ENCODE results near the gene FLYWCH1. TPM values are rescaled to one million over a fixed set of nuclear protein-coding genes. Genes with fewer than 3 reads are reported as not detected.

Gene FLYWCH1
- total and polyA plus RNA-seq, 2 donors (not counting 1 experiment from before 2014, with no cell fraction given) = 78.3 to 120 TPM

GRCh38 chr16:2968738-2969544 lies 57.2 kb downstream of the FLYWCH1 start, which contains the start of gene PAQR4:
Gene PAQR4, plus strand, starts transcription at chr16:2969348. Its CDS starts 327 bp downstream, at chr16:2969675.
- Mint-ChIP-seq H3K27ac (peak within 1 kb of the TSS; percentile 73), H3K9me3 (ENCODE audit: insufficient read depth) (no peaks in the 10 kb centered on the region), H3K27me3 (peaks cover 16% of the 10 kb centered on the region), H3K4me1 (peaks cover 24% of the 10 kb centered on the region), H3K4me3 (peak within 1 kb of the TSS; percentile 87)
- DNase-seq (peak; percentile 92), ATAC-seq (ENCODE audit: low read depth) (peak; percentile 81)
- Histone ChIP-seq H3K4me2 (replicated peaks; ENCODE audit: low read depth, low read length, poor library complexity, severe bottlenecking) (peak within 1 kb of the TSS; percentile 99), H3K4me1 (ENCODE audit: control insufficient read depth in 2 of 2, insufficient read depth in 2 of 2, low read length in 2 of 2) (peaks cover 53 to 56% of the 10 kb centered on the region in 2 donors), H3K79me2 (ENCODE audit: control insufficient read depth, insufficient read depth, low read length) (no peaks in the 10 kb centered on the region), H3K9me3 (ENCODE audit: control extremely low read depth in 1 of 3, control insufficient read depth in 2 of 3, insufficient read depth in 1 of 3, low read length in 2 of 3) (peaks cover 0 to 25% (median 0%) of the 10 kb centered on the region in 3 donors), H3K27me3 (replicated peaks in 1 of 4; ENCODE audit: control extremely low read depth in 1 of 4, control insufficient read depth in 3 of 4, insufficient read depth in 4 of 4, low read length in 3 of 4) (peaks cover 0 to 51% (median 14%) of the 10 kb centered on the region in 4 experiments), H3K27ac (ENCODE audit: low read length in 2 of 2) (no peak within 1 kb of the TSS), H4K20me1 (ENCODE audit: control insufficient read depth, insufficient read depth, low read length, poor library complexity, severe bottlenecking) (peaks cover 24% of the 10 kb centered on the region), H3K36me3 (replicated peaks in 1 of 2; ENCODE audit: control extremely low read depth in 1 of 2, control insufficient read depth in 1 of 2, extremely low read depth in 1 of 2, insufficient read depth in 2 of 2, low read length in 1 of 2) (no peaks in the 10 kb centered on the region), H3K4me3 (ENCODE audit: control extremely low read depth in 1 of 5, extremely low read depth in 1 of 5, insufficient read depth in 1 of 5, low read depth in 2 of 5, low read length in 4 of 5) (peak within 1 kb of the TSS; percentile 31 to 64 (median 58)), H3K9ac (ENCODE audit: low read length) (peak within 1 kb of the TSS; percentile 73), H2AFZ (ENCODE audit: insufficient read depth, low read depth, low read length, poor library complexity, severe bottlenecking) (peak within 1 kb of the TSS; percentile 67)
- ChIA-PET CTCF (interaction anchor here (1.7 kb wide), 1 partner anchor 42 kb away, joined by 3 read pairs; no protein-coding TSS in a partner anchor), POLR2A (no interaction called here)
- intact Hi-C loops (cut with micrococcal nuclease) = loop anchor here (1.0 to 5.0 kb wide), 3 partner anchors 11 to 58 kb away; partner anchors contain the start of genes FLYWCH1, HCFC1R1, PKMYT1 and THOC6
- WGBS (ENCODE audit: insufficient coverage) = 2% methylated on average over 98 of the region's 98 CpGs
- TF ChIP-seq CTCF (IDR thresholded peaks at IDR 0.05) (no peak), EZH2 (IDR thresholded peaks at IDR 0.05; ENCODE audit: borderline replicate concordance, insufficient read depth, low read depth, low read length, poor library complexity, severe bottlenecking) (no peak)

All from B cell (primary cell).